HG03460 (cell line): Measurements from ENCODE around the gene FAM111B.

Experiments used
- ATAC-seq: cut with Tn5 transposase; IDR thresholded peaks from one replicate; pipeline ENCODE4 v1.9.1; 2021; ENCODE audit not compliant: unreplicated experiment

The FAM111B gene

DNA sequence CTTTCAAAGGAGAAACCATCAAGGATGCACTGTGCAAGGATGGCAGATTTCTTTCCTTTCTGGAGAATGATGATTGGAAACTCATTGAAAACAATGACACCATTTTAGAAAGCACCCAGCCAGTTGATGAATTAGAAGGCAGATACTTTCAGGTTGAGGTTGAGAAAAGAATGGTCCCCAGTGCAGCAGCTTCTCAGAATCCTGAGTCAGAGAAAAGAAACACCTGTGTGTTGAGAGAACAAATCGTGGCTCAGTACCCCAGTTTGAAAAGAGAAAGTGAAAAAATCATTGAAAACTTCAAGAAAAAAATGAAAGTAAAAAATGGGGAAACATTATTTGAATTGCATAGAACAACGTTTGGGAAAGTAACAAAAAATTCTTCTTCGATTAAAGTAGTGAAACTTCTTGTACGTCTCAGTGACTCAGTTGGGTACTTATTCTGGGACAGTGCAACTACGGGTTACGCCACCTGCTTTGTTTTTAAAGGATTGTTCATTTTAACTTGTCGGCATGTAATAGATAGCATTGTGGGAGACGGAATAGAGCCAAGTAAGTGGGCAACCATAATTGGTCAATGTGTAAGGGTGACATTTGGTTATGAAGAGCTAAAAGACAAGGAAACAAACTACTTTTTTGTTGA, 45.4 kb downstream of the FAM111B start:
- ATAC-seq = peak; percentile 81

- ATAC-seq = no peak
These were observed 47.6 kb downstream of the FAM111B start for GRCh38 chr11:59154610-59155009.

- no peak for ATAC-seq
These were observed 50.4 kb downstream of the FAM111B start for GRCh38 chr11:59157433-59157832.

GRCh38 chr11:59158206-59159068, 51.4 kb downstream of the FAM111B start:
- ATAC-seq = peak; percentile 91

DNA sequence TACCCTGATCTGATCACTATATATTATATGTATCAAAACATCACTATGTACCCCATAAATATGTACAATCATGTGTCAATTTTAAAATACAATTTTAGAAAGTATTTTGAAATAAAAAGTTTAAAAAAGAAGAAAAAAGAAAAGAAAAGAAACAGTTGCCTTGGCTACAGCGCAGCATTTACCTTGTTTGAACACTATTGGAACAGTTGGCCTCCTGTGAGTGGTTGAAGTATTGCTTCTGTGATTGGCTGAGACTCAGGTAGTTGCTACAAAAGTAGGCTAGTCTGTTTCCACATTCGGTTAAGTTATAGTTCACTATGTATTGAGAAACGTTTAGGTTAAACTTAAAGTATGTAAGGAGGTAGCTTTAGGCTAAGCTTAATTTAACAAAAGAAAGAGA, 57.0 kb downstream of the FAM111B start:
- no peak for ATAC-seq

DNA sequence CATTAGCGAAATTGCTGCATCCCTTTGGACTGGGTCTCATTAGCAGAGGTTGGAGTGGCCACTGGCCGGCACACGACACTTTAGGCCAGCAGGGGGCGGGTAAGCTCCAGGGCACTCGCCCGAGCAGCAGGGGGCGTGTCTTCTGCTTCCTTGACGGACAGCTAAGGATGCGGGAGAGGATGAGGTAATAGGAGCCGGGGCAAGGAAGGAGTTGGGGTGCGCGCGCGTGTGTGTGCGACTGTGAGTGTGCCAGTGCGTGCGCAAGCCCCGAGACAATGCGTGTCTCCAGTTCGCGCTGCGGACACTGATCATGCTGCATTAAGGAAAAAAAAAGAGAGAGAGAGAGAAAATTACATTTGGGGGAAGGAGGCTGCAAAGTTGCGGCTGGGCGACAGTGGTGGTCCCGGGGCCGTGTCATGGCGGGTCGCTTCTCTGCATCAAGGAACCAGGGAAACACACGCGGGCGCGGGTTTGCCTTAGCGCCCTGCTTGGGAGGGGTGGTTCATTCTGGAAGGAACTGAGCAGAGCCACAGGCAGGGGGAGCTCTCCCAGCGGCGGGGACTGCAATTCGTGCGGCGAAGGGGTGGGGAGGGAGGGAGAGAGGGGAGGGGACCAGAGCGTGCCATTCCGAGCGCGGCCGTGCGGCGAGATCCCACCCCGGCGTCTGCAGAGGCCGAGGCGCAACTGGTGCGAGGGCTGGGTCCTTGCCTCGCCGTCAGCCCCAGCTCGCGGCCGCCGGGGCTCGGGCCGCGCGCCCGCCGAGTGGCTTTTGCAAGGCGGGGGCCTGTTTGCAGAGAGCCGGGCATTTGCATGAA, 64.7 kb downstream of the FAM111B start, which contains the start of gene DTX4:
DTX4 (plus strand) TSS at position 625 of the 815 bp plus-strand sequence. CDS start 464 bp downstream, outside the sequence.
- ATAC-seq = peak; percentile 74

- ATAC-seq = peak; percentile 29
These were observed 65.5 kb downstream of the FAM111B start for GRCh38 chr11:59172345-59173079.

GRCh38 chr11:59173080-59173963, 66.3 kb downstream of the FAM111B start:
- ATAC-seq = peak; percentile 2

DNA sequence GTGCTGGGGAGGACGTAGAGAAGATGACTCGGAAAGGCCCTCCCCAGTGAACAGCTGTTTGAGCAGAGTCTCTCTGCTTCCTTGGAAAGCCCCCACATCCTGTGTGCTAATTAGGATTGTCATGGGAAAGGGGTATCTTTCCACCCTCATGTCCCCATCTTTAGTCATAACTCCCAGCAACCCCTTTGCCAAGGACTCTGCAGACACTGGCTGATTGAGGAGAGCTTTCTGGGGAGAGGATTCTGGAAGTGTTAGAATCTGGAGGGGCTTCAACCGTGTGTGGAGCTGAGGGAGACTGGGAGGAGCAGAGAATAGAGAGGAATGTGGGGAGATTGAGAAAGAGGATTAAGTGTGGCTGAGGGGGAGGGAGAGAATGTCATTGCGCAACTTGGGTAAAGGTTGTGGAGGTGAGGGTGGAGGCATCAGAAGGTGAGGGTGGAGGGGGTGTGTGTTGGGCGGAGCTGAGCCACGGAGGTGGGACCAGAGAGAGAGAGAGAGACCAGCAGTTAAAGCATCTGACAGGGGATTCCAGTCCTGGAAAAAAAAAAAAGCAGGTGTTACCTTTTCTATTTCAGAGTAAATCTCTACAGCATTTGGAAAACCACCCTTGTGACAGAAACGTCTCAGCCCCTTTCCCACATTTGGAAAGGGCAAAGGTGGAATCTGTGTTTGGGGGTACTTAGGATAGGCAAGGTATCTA, 67.1 kb downstream of the FAM111B start:
- no peak for ATAC-seq

DNA sequence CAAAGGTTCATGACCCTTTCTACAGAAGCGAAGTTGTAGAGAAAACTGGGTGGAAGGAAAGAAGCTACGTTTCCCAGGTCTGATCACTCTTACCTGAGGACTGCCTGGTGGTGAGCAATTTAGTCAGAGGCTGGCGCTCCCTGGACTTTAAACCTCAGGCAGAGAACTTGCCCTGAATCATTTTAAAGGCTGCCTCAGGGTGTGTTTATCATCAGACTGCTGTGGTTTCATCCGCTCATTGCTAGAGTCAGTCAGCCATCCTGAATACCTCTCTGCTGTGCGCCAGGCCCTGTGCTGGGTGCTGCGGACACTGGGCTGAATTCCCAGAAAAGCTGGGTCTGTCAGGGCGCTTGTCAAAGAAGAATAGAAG, 67.6 kb downstream of the FAM111B start:
- no peak for ATAC-seq

DNA sequence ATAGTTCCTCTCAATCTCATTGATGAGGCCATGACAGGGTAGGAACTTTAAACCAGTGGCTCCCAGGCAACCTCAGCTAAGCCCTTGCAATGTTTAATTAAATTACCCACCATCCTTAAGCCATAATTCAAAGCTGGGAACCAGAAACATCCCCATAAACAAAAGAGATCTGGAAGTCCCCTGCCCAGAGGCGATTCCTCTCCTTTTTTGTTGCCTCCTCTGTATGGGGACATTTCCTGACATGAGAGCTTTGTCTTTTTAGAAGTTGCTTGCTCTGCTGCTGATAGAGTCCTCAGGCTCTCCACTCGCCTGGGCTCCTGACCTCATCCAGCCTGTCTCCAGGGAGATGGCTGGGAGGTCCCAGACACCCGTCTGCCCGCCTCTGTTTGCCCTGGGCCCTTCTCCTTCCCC, 68.1 kb downstream of the FAM111B start:
- no peak for ATAC-seq

GRCh38 chr11:59176330-59176729, 69.3 kb downstream of the FAM111B start:
- ATAC-seq = no peak
